CD4-positive, alpha-beta T cell treated with Interleukin-4 for 4 hours (primary cell): ENCODE data around the gene TRIM4.
"Not testable (repeated sequence)": the region's sequence is repeated elsewhere in the genome, so short reads cannot be mapped to it uniquely, and the experiment has no call there.

ENCODE experiments used
- DNase-seq: peaks from one replicate; pipeline ENCODE4 v3.0.0-alpha.2; 2020

Gene TRIM4

GRCh38 chr7:99918959-99919813 is at the start of gene TRIM4:
TRIM4 (minus strand) TSS chr7:99919530; CDS start chr7:99919401, 129 bp downstream.
- peak; percentile 90 for DNase-seq

- DNase-seq, result no peak
Observed at GRCh38 chr7:99958564-99959227, 39.4 kb upstream of the TRIM4 start.

GRCh38 chr7:99955247-99955646 is 35.9 kb upstream of the TRIM4 start:
- no peak for DNase-seq

- not testable (repeated sequence) for DNase-seq
Observed at GRCh38 chr7:99954643-99955042, 35.3 kb upstream of the TRIM4 start.

GRCh38 chr7:99953649-99954048 is 34.3 kb upstream of the TRIM4 start:
- no peak for DNase-seq

- not testable (repeated sequence) for DNase-seq
Observed at GRCh38 chr7:99952649-99953048, 33.3 kb upstream of the TRIM4 start.

GRCh38 chr7:99950819-99951218 is 31.5 kb upstream of the TRIM4 start:
- DNase-seq, result not testable (repeated sequence)

GRCh38 chr7:99949645-99950228 is 30.4 kb upstream of the TRIM4 start:
- no peak for DNase-seq

GRCh38 chr7:99947608-99948007 is 28.3 kb upstream of the TRIM4 start:
- DNase-seq, result no peak

GRCh38 chr7:99944497-99945070 is 25.3 kb upstream of the TRIM4 start:
- DNase-seq, result no peak

- DNase-seq, result no peak
Observed at GRCh38 chr7:99943641-99944496, 24.5 kb upstream of the TRIM4 start.

- no peak for DNase-seq
Observed at GRCh38 chr7:99938296-99938695, 19.0 kb upstream of the TRIM4 start.

- DNase-seq, result not testable (repeated sequence)
Observed at GRCh38 chr7:99935009-99935408, 15.7 kb upstream of the TRIM4 start.

- no peak for DNase-seq
Observed at GRCh38 chr7:99930376-99930775, 11.0 kb upstream of the TRIM4 start.

GRCh38 chr7:99929730-99930053 is 10.4 kb upstream of the TRIM4 start:
- no peak for DNase-seq

- DNase-seq, result peak; percentile 44
Observed at GRCh38 chr7:99928994-99929729, 9.8 kb upstream of the TRIM4 start, which contains the start of gene GJC3. GJC3 (minus strand) TSS chr7:99929620; CDS start chr7:99929620, 0 bp downstream.

GRCh38 chr7:99928188-99928587 is 8.9 kb upstream of the TRIM4 start:
- DNase-seq, result no peak

GRCh38 chr7:99927536-99927935 is 8.2 kb upstream of the TRIM4 start:
- DNase-seq, result no peak

- no peak for DNase-seq
Observed at GRCh38 chr7:99926321-99926720, 7.0 kb upstream of the TRIM4 start.

- DNase-seq, result no peak
Observed at GRCh38 chr7:99923200-99923599, 3.9 kb upstream of the TRIM4 start.

- no peak for DNase-seq
Observed at GRCh38 chr7:99920149-99920548, 819 bp upstream of the TRIM4 start.

- no peak for DNase-seq
Observed at GRCh38 chr7:99919814-99920112, 433 bp upstream of the TRIM4 start.
